Subcutaneous abdominal adipose tissue (tissue), 5 donors: ENCODE measurements around the gene AKAP13.

Experiments
- H3K27ac ChIP-seq: one replicate; pipeline ENCODE4 v1.7.0; 2013; ENCODE audit warnings: low read depth, mild to moderate bottlenecking, inconsistent platforms, low read length, moderate library complexity
- H3K27me3 ChIP-seq, 5 donors: one replicate each; pipeline ENCODE4 v1.7.0; 2013; ENCODE audit warnings: low read length in 5 of 5, inconsistent platforms in 1 of 5; ENCODE audit not compliant: control insufficient read depth in 5 of 5, insufficient read depth in 4 of 5
- H3K36me3 ChIP-seq, 5 donors: one replicate each; pipeline ENCODE4 v1.7.0; 2013; ENCODE audit warnings: low read length in 5 of 5; ENCODE audit not compliant: control insufficient read depth in 5 of 5, insufficient read depth in 5 of 5
- H3K4me1 ChIP-seq, 5 donors: one replicate each; pipeline ENCODE4 v1.7.0; 2013; ENCODE audit warnings: low read length in 5 of 5, mild to moderate bottlenecking in 3 of 5, moderate library complexity in 1 of 5; ENCODE audit not compliant: control insufficient read depth in 5 of 5, insufficient read depth in 5 of 5
- H3K4me3 ChIP-seq, 5 donors: one replicate each; pipeline ENCODE4 v1.7.0; 2013; ENCODE audit warnings: low read length in 5 of 5, low read depth in 1 of 5
- H3K9ac ChIP-seq, 5 donors: one replicate each; pipeline ENCODE4 v1.7.0; 2013; ENCODE audit warnings: low read length in 5 of 5, mild to moderate bottlenecking in 4 of 5, moderate library complexity in 3 of 5
- H3K9me3 ChIP-seq, 5 donors: one replicate each; pipeline ENCODE4 v1.7.0; 2013; ENCODE audit warnings: low read length in 5 of 5; ENCODE audit not compliant: control insufficient read depth in 5 of 5
- donor health status: healthy.
- donor health status: healthy.
- donor health status: healthy.
- donor health status: healthy.
- donor health status: healthy.

Gene AKAP13

DNA sequence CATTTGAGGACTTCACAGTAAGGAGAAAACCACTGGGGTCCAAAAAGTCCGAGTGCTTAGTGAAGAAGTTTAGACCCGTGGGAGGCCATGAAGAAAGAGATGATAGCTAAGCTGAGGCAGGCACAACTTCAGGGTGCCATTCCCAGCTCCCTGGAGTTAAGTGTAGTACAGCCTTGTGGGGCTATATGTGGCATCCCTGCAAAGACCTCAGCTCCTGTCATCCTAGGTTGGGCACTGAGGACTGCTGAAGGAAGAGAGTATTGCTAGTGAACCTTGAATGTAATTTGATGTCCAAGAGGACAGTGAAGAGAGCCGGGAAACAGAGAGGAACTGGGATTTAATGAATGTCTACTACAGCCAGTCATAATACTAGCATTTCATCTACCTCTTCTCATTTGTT is 162.1 kb downstream of the AKAP13 start:
- H3K4me3 ChIP-seq: no peak overlapping the region
- no peak overlapping the region for H3K9ac ChIP-seq
- peaks cover 0 to 33% (median 27%) of the 10 kb centered on the region in 5 donors for H3K4me1 ChIP-seq
- no peak overlapping the region for H3K27ac ChIP-seq
- H3K9me3 ChIP-seq: no peaks in the 10 kb centered on the region
- no peaks in the 10 kb centered on the region for H3K36me3 ChIP-seq
- no peaks in the 10 kb centered on the region for H3K27me3 ChIP-seq

- H3K27ac ChIP-seq: peak overlapping the region; percentile 32
Observed at GRCh38 chr15:85542895-85543331, 162.5 kb downstream of the AKAP13 start.

GRCh38 chr15:85543741-85544155 is 163.3 kb downstream of the AKAP13 start:
- peak overlapping the region in 2 of 5 donors; percentile 34 to 35 for H3K9ac ChIP-seq
- H3K4me1 ChIP-seq: peaks cover 0 to 40% (median 27%) of the 10 kb centered on the region in 5 donors
- H3K27ac ChIP-seq: peak overlapping the region; percentile 77

More at GRCh38 chr15:85542895-85543331, 162.5 kb downstream of the AKAP13 start:
- no peaks in the 10 kb centered on the region for H3K9me3 ChIP-seq
- no peaks in the 10 kb centered on the region for H3K27me3 ChIP-seq
- H3K4me1 ChIP-seq: peaks cover 0 to 36% (median 27%) of the 10 kb centered on the region in 5 donors
- H3K9ac ChIP-seq: no peak overlapping the region
- H3K36me3 ChIP-seq: no peaks in the 10 kb centered on the region
- H3K4me3 ChIP-seq: no peak overlapping the region

DNA sequence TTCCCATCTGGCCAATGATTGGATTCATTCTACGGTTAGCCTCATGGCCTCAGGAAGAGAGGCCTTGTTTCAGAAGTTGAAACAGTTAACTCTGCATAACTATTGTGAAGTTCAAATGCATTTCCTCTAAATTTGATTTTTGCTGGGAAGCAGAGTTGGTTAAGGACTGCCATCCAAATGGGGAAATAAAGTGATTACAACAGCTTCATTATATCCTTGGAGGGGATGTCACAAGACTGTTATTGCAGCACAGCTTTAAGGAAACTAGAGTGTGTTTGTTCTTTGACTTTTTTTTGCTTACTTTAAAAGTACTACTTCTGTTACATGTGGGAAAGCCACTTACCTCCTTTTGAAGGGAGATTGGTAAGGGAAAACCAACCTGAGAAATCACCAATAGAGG is 164.8 kb downstream of the AKAP13 start:
- peak overlapping the region in 3 of 5 donors; percentile 33 to 66 (median 50) for H3K9ac ChIP-seq
- peak overlapping the region; percentile 77 for H3K27ac ChIP-seq
- H3K36me3 ChIP-seq: no peaks in the 10 kb centered on the region
- H3K4me1 ChIP-seq: peaks cover 0 to 37% (median 27%) of the 10 kb centered on the region in 5 donors
- H3K9me3 ChIP-seq: no peaks in the 10 kb centered on the region
- peak overlapping the region in 1 of 5 donors; percentile 52 for H3K4me3 ChIP-seq
- H3K27me3 ChIP-seq: no peaks in the 10 kb centered on the region

More at GRCh38 chr15:85543741-85544155, 163.3 kb downstream of the AKAP13 start:
- no peaks in the 10 kb centered on the region for H3K27me3 ChIP-seq
- peak overlapping the region; percentile 10 to 52 (median 32) for H3K4me3 ChIP-seq
- no peaks in the 10 kb centered on the region for H3K36me3 ChIP-seq
- H3K9me3 ChIP-seq: no peaks in the 10 kb centered on the region

DNA sequence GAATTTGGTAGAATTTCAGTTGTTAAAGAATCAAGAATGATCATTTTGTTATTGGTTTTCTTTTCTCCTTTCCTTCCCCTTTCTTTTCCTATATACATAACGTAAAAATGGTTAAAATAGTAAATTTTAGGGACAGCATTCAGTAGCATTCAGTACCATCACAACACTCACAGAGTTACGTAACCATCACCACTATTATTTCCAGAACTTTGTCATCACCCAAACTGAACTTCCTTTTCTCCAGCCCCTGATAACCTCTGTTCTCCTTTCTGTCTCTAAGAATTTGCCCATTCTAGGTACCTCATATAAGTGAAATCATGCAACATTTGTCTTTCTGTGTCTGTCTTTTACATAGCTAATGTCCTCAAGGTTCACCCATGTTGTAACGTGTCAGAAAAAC is 165.3 kb downstream of the AKAP13 start:
- H3K27me3 ChIP-seq: no peaks in the 10 kb centered on the region
- H3K9ac ChIP-seq: peak overlapping the region in 2 of 5 donors; percentile 29 to 52
- H3K27ac ChIP-seq: peak overlapping the region; percentile 77
- peak overlapping the region in 1 of 5 donors; percentile 52 for H3K4me3 ChIP-seq
- H3K9me3 ChIP-seq: no peaks in the 10 kb centered on the region
- peaks cover 0 to 36% (median 27%) of the 10 kb centered on the region in 5 donors for H3K4me1 ChIP-seq
- no peaks in the 10 kb centered on the region for H3K36me3 ChIP-seq

DNA sequence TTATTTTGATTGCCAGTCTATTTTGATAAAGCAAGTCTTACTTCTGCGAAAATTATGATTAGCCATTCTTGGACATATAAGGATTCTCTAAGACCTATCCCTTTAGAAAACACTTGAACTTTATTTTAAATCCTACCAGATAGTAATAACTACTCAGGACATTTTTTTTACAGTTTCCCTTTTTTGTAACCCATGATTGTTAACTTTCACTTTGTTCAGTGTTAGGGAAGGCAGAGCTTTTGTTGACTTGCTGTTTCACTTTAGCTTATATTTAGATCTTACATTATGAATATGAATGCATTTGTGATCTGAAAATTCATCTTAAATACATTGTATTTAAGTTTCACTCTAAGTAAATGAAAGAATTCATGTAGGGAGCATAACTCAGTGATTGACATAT is 167.0 kb downstream of the AKAP13 start:
- no peaks in the 10 kb centered on the region for H3K36me3 ChIP-seq
- H3K4me1 ChIP-seq: peaks cover 0 to 36% (median 26%) of the 10 kb centered on the region in 5 donors
- no peak overlapping the region for H3K4me3 ChIP-seq
- H3K27ac ChIP-seq: no peak overlapping the region
- H3K27me3 ChIP-seq: no peaks in the 10 kb centered on the region
- no peaks in the 10 kb centered on the region for H3K9me3 ChIP-seq
- no peak overlapping the region for H3K9ac ChIP-seq

- H3K9me3 ChIP-seq: no peaks in the 10 kb centered on the region
- peaks cover 0 to 17% (median 8%) of the 10 kb centered on the region in 5 donors for H3K4me1 ChIP-seq
- peaks cover 0 to 3% (median 0%) of the 10 kb centered on the region in 5 donors for H3K36me3 ChIP-seq
- H3K27me3 ChIP-seq: no peaks in the 10 kb centered on the region
- H3K27ac ChIP-seq: no peak overlapping the region
- H3K9ac ChIP-seq: no peak overlapping the region
- no peak overlapping the region for H3K4me3 ChIP-seq
Observed at GRCh38 chr15:85550283-85550682, 169.9 kb downstream of the AKAP13 start.

DNA sequence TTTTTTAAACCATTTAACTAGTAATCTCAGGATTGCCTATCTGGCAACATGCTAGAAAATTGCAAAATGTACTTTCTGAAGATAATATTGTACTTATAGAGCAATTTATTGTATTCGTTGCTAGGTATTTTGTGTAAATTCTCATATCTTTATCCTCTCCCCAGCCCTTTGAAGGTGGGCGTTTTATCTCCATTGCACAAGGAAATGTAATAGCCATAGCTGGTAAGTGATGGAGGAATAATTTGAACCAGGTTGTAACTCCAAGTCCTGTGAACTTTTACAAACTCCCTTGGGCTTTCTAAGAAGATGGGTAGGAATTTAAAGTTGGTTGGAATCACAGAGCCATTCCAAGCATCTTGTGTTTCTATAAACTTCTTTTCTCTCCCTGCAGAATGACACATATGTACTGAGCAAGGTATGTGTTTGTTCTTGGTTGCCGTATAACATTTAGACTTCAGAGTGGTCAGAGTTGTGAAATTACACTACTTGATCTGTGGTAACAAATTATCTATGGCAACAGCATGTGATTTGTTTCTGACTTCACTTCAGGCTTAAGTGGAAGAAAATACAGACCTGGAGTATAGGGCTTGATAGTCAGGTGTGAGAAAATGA is 170.9 kb downstream of the AKAP13 start:
- Histone ChIP-seq H3K4me3 (no peak overlapping the region), H3K27ac (no peak overlapping the region), H3K9ac (no peak overlapping the region), H3K36me3 (peaks cover 0 to 3% (median 0%) of the 10 kb centered on the region in 5 donors), H3K4me1 (peaks cover 0 to 7% (median 0%) of the 10 kb centered on the region in 5 donors), H3K27me3 (no peaks in the 10 kb centered on the region), H3K9me3 (no peaks in the 10 kb centered on the region)

DNA sequence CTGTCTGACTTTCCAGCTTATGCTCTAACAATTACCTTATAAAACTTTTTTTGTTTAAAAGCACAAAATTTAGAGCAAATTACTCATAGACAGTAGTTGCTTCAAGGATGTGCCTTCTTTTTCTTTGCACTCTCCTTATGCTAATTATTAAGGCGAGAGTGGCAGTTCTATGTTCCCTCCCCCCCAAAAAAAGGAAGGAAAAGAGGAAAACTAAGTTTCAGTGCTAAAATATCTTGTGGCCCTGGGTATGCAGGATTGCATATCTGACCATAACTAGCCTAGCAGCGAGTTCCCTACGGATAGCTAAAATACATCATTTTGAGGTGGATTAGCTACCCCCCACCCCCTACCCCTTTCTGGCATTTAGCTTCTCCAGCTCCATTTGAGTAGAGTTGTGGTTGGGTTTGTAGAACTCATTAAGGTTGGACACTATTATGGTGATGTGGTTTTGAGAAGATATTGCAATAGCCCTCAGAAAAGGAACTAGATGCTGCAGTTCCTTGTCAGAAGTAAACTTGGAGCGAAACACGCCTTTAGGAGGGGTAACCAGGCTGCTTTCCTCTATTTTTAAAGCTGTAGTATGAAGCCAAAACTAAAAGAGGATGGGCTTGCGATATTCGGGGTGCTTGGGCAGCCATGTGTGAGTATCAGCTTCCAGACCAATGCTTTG is 174.6 kb downstream of the AKAP13 start:
- Histone ChIP-seq H3K9ac (no peak overlapping the region), H3K4me3 (no peak overlapping the region), H3K27ac (no peak overlapping the region), H3K9me3 (no peaks in the 10 kb centered on the region), H3K27me3 (no peaks in the 10 kb centered on the region), H3K4me1 (peaks cover 0 to 8% (median 3%) of the 10 kb centered on the region in 5 donors), H3K36me3 (peaks cover 0 to 3% (median 0%) of the 10 kb centered on the region in 5 donors)
